Right lobe of liver (tissue), 4 donors: ENCODE results near the gene STRAP.

Experiments
- POLR2A ChIP-seq: fragments of 450-650 bp; IDR thresholded peaks from one replicate; pipeline ENCODE4 v1.6.1; 2017; ENCODE audit warnings: antibody characterized with exemption, mild to moderate bottlenecking
- TF ChIP-seq, protein P1 (sequence below), 4 donors: fragments of 200-600 bp in 3 of 4; fragments of 450-650 bp in 1 of 4; IDR thresholded peaks; one replicate each; pipeline versions ENCODE4 v1.5.1 to v1.8.0; 2016 to 2022; ENCODE audit warnings: antibody characterized with exemption in 4 of 4, mild to moderate bottlenecking in 2 of 4
- donor health status: DM: no; HTN: no; CAD: no.
- donor health status: DM: no; HTN: no; CAD: no.
- donor health status: DM: no; HTN: yes; CAD: no.

DNA sequence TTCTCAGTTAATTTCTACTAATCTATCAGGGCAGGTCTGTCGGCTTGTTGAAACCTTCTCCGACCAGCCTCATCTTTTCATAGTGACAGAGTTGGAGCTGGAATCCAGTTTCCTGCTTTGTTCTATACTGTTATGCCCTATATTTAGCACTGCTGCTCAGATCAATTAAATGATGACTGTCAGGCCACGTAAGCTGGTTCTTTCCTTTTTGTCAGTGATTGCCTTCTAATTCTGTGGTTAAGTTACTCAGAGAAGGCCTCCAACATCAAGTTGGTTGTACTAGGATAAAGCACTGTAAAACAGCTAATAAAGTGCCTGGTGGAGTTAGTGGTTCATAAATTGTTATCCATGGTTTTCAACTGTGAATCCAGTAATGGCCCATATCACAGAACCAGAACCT is 51.6 kb downstream of the STRAP start:
- TF ChIP-seq, protein P1, sequence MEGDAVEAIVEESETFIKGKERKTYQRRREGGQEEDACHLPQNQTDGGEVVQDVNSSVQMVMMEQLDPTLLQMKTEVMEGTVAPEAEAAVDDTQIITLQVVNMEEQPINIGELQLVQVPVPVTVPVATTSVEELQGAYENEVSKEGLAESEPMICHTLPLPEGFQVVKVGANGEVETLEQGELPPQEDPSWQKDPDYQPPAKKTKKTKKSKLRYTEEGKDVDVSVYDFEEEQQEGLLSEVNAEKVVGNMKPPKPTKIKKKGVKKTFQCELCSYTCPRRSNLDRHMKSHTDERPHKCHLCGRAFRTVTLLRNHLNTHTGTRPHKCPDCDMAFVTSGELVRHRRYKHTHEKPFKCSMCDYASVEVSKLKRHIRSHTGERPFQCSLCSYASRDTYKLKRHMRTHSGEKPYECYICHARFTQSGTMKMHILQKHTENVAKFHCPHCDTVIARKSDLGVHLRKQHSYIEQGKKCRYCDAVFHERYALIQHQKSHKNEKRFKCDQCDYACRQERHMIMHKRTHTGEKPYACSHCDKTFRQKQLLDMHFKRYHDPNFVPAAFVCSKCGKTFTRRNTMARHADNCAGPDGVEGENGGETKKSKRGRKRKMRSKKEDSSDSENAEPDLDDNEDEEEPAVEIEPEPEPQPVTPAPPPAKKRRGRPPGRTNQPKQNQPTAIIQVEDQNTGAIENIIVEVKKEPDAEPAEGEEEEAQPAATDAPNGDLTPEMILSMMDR (IDR thresholded peaks at IDR 0.05): no peak
- no peak for TF ChIP-seq POLR2A
